KBM-7 (cell line): ENCODE results near the gene CEBPE.

Experiments used
- DNase-seq: peaks from one replicate; pipeline ENCODE4 v3.0.0-alpha.2; 2015
- in situ Hi-C: fragments of 300-500 bp; cut with MboI; formaldehyde crosslinking; loops from 2 replicates; pipeline ENCODE4 v1.14.3; 2020; ENCODE audit warnings: low sequenced_read_pairs, low pct_unique_long_range_greater_than_20kb, mixed read lengths

The CEBPE gene

DNA sequence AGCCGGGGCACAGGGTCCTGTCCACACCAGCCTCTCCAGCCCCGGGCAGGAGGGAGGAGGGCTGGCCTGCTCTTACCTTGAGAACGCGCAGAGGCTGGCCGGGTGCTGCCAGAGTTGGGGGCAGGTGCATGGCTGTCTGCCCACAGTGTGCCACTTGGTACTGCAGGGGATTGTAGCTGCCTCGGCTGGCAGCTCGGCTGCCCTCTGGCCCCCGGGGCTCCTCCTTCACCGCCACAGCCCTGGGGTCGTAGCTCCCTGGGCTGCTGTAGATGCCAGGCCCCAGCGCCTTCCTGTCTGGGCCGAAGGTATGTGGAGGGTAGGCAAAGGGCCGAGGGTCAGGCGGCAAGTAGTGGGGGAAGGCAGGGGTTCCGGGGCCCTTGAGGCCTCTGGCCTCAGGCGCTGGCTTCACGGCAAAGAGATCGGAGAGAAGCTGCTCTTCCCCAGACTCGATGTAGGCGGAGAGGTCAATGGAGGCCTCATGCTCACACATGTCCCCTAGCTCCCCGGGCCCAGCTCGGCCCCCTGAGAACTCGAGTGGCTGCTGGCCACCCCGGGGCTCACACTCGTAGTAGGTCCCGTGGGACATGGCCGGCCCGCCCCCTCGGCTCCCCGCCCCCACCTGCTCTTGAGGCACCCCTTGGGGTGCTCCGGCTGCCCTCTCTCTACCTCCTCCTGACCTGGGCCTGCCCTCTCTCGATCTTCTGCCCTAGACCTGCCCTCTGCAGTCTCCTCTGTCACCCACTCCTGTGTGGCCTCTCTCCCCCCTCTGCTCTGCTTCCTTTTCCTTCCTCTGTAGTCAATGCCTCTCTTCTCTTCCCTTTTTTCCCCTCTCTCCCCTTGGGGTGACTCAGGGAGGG lies at the start of gene CEBPE:
Gene CEBPE, minus strand, starts transcription at position 750 of the 857 bp plus-strand sequence. Its CDS starts 164 bp downstream, at position 586.
- peak; percentile 46 for DNase-seq
- in situ Hi-C loops = no loop called here

DNA sequence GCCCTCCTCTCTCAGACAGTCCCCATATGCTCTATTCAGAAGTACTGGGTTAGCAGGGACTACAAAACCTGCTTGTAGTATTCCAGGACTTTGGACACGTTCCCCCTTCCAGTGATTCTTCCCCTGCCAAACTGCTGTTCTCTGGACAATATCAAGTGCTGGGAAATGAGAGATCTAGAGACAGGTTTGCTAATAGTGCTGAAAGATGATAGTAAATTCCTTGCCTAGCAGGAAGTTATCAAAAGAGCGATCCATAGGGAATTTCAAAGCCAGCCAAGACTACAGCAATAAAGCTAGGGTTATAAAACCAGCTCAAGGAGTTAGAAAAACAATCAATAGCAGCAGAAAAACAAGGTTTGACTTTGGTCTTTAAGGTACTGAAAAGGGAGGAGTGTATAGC lies 49.2 kb upstream of the CEBPE start:
- no peak for DNase-seq
- in situ Hi-C loops = no loop called here

DNA sequence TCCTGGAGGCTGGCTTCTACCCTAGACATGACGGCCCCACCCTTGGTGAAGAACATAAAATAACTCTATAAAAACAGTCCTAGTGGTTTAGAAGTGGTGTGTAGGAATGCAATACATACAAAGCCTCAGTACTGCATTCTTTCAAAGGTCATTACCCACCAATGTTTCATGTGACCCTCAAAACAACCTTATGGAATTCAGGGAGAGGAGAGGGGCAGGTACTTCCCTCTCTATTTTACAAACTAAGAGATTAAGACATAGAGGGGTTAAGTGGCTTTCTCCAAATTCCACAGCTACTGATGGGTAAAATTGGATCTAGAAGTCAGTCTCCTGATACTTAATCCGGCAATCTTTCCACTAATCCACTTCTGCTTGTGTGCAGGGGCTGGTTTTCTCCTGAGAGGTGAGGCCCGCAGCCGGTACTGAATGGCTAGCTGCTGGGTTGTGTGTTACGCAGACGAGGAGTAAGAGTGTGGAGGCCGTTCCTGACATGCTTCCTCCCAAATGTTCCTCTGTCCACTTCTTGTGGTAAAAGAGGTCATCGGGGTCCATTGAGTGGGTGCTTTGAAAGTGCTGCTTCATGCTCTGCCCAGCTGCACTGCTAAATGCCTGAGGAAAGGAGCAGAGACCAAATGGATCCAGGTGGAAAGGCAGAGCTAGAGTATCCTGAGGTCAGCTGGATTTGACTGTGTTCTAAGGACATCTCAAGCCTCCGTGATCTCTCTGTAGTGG lies 48.2 kb upstream of the CEBPE start:
- DNase-seq = no peak
- in situ Hi-C loops = no loop called here

DNA sequence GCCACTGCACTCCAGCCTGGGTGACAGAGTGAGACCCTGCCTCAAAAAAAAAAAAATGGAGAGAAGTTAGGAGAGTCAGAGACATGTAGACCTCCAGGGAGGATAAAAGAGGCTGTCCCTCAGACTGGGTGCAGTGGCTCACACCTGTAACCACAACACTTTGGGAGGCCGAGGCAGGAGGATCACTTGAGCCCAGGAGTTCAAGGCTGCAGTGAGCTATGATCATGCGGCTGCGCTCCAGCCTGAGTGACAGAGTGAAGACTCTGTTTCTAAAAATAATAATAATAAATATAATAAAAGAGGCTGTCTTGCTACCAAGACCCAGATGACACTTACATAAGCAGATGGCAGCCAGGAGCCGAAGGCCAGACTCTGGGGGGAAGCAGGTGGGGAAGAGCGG lies 45.9 kb upstream of the CEBPE start:
- in situ Hi-C loops = no loop called here
- no peak for DNase-seq

DNA sequence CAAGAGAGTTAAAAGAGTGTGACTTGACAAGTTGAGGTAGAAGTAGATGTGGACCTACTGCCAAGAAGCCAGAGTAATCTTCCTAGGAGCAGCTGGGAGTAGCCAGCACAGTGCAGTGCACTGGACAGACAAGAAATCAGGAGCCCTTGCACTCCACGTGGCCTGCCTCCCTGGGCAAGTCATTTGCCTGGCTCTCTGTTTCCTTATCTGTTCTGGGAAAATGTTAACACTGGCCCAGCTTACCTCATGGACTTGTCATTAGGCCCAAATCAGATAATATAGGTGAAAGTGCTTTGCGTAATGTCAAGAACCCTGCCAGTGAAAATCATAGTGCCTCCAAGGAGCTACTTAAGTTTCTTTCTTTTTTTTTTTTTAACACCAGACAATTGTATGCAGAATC lies 45.2 kb upstream of the CEBPE start:
- in situ Hi-C loops = no loop called here
- DNase-seq = no peak

DNA sequence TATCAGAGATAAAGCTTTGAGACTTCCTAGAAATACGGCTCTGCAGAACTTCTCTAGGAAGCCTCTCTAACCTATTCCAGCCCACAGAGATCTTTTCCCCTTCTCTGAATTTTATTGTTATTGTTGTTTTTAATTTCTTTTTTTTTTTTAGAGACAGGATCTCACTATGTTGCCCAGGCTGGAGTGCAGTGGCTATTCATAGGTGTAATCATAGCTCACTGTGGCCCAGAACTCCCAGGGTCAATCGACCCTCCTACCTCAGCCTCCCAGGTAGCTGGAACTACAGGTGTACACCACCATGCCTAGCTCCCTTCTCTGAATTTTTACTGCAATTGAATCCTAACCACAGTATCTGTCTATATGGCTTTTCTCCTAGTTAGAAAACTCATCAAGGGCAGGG lies 44.8 kb upstream of the CEBPE start:
- in situ Hi-C loops = no loop called here
- DNase-seq = no peak

DNA sequence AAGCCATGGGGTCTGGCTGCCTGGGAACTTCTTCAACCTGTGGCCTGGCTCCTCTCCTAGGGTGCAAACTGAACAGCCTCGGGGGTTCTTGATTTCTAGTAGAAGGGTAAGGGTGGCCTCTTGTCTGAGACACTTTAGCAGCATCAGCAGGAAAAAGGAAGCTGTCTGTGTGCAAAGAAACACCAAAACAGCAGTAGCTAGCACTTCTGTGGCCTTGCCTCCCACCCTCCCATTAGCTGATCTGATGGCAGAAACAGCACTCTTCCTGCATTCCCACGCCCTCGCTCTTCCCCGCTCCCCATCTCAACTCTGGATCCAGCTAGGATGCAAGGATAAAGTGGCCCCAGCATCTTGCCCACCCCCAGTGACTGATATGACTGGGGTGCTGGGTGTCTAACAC lies 43.7 kb upstream of the CEBPE start:
- in situ Hi-C loops = no loop called here

DNA sequence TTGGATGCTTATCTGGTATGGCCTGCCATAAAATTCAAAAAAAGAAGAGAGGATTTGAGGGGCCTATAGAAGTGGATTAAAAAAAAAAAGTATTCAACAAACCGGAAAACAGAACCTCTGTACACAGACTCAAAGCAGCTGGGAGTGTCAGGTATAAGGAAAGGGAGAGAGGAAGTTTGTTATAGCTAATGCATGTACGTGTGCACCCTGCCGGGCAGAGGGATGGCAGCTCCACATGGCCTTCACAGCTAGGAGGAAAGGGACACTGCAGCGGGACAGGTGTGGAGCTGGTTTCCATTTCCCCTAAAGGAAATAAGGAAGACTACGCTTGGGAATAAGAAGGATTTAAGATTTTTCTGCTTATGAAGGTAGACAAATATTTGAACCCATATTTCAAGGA lies 43.0 kb upstream of the CEBPE start:
- in situ Hi-C loops = no loop called here
- no peak for DNase-seq

More for the DNA sequence above, 43.7 kb upstream of the CEBPE start:
- DNase-seq = no peak

DNA sequence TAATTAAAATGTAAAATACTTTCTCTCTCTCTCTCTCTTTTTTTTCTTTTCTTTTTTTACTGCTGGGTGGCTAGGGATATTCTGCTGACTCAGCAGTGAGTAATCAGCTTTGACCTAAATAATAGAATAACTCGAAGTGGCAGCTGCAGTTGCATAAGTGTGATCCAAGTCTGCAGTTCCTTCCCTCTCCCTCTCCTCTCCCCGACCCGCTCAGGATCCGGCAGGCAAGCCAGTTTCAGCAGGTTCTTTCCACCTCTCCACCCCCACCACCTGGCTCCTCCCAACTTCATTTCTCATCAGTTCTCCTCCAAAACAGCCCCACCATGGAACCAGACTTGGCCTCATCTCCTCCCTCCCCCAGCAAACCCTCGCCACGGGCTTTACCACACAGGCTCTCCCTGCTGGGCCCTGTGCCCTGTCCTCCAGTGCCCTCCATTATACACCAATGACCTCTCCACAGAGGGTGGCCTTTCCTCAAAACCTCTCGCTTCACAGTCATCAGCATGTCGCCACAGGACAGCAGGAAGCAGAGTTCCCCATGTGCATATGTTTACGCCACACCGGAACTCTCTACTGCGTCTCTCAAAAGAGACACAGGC lies 42.0 kb upstream of the CEBPE start:
- in situ Hi-C loops = no loop called here
- no peak for DNase-seq

DNA sequence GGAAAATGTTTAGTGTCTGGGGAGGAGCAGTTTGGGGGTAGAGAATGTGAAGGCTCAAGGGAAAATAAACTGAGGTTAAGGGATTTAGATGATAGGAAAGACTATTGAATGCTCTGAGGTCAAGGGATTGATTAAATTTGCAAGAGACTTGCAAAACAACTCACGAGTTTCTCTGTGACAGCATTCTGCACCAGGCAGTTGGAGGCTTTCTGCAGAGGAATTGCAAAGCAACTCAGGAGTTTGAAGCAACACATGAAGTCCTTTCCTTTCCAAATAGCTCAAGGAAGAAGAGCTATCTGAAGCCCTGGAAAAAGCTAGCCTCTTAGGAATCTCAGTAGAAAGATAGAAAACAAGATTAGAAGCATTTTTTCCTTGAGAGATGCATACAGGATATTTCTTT lies 40.5 kb upstream of the CEBPE start:
- no peak for DNase-seq
- in situ Hi-C loops = no loop called here

DNA sequence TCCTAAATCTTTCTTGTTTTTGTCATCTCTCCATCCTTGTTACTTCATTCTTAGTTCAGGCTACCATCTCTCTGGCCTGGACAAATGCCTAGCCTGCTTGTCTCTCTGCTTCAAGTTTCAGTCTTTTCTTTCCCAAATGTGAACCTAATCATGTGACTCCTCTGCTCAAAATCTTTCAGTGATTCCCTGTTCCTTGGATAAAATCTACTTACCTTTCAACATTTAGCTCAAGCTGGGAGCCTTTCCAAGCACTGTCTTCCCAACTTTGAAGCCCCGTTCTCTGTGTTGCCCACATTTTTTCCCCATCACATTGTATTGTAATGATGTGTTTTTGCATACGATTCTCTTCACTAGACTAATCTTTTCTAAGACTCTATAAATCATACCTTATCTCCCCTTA lies 39.7 kb upstream of the CEBPE start:
- in situ Hi-C loops = no loop called here
- no peak for DNase-seq

DNA sequence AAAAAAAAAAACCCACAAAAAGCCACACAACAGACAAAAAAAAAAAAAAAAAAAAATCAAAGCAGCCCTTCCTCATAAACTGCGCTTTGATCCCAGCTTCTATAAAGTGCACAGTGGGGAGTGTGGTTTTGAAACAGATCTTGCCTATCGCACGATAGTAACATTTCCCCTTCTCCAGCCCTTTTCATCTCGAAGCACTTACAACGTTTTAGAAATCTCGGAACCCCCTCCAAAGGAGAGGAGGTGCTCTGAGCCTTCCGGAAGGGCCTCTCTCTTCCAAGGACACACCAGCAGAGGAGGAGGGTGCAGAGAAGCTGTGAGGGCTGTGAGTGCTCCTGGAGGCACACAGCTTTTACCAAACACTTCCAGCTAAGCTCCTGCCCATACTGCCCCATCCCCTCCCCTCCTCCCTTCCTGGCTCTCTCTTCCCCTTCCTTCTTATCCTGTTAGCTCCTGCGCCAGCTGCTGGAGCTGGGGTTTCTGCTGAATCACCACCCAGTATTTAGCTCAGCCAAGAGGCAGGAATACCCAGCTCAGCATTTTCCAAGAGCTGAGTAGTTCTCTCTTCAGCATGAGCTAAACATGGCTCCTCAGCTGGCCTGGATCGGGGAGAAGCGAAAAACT lies 36.0 kb upstream of the CEBPE start:
- in situ Hi-C loops = no loop called here
- peak; percentile 32 for DNase-seq

DNA sequence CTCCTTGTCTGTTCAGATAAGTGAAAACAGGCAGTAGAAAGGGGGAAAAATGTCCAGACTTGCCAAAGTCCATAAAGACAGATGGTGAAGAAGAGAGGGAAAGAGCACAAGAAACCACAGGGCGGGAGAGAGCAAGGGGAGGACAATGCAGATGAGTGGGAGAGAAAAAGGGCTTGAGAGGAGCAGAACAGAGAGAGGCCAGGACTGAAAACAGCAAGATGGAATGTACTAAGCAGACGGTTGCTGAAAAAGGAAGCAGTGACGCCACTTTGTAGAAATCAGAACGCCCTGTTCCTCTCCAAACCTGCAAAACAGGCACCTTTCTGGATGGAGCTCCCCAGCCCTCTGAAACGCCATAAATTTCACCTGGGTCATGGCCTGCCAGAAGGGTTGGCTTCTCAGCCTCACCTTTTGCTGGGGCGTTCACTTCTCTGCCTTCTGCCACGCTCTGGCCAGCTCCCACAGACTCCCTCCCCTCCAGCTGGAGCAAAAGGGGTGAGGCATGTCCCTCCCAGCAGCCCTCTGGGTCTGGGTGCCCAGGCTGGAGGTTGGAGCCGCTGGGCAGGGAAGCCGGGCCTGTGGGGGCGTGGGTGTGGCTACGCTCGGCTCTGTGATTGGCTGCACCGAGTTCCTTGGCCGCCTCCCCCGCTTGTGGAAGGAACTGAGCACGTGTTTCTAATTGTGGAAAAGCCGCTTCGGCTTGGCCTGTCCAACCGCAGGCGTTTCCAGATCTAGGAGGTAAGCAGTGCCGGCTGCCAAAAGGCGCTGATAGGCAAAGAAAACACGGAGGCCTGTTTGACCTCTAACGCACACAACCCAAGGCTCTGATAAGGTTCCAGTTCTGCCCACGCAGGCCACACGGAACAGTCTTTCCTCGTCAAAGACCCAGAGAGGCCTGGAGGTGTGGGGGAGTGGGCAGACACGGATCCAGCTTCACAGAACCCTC lies 35.1 kb upstream of the CEBPE start:
- in situ Hi-C loops = no loop called here
- DNase-seq = peak; percentile 45

DNA sequence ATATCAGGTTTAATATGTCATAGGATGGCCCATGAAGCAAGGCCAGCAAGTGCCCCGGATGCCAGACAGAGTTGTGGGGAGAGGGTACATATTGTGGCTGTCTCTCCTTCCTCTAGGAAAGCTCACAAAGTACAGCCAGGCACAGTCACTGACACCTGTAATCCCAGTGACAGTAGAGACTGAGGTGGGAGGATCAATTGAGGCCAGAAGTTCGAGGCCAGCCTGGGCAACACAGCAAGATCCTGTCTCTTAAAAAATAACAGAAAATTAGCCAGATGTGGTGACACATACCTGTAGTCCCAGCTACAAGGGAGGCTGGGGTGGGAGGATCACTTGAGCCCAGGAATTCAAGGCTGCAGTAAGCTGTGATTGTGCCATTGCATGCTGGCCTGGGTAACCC lies 32.3 kb upstream of the CEBPE start:
- in situ Hi-C loops = no loop called here
- DNase-seq = no peak

DNA sequence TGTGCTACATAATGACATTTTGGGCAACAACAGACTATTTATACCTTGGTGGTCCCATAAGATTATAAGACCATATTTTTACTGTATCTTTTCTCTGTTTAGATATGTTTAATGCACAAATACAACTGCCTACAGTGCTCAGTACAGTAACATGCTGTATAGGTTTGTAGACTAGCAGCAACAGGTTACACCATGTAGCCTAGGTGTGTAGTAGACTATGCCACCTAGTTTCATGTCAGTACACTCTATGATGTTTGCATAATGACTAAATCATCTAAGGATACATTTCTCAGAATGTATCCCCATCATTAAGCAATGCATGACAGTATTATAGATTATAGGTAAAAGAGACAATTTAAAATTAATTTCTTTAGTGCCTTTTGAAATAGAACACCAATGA lies 30.7 kb upstream of the CEBPE start:
- in situ Hi-C loops = no loop called here
- no peak for DNase-seq

DNA sequence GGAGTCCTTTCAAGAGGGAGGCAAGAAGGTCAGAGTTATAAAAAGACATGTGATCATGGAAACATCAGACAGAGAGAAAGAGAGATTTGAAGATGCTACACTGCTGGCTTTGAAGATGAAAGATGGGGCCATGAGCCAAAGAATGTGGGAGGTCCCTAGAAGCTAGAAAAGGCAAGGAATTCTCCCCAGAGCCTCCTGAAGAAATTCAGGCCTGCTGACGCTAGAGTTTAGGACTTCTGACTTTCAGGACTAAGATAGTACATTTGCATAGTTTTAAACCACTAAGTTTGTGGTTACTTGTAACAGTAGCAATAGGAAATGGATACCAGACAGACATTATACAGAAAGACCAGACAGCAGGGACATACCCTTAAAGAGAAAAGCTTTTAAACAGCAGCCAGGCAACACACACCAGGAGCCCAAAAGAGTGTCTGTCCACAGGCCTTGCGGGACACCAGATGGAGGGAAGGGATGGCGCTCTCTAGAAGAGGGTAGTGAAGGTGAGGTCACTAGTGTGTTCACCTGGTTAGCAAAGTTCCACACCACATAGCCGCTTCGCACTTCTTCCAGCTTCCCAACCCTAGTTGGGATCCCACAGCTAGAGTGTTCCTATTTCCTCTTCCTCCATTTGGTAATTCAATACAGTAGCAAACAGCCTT lies 29.7 kb upstream of the CEBPE start:
- no peak for DNase-seq
- in situ Hi-C loops = no loop called here

DNA sequence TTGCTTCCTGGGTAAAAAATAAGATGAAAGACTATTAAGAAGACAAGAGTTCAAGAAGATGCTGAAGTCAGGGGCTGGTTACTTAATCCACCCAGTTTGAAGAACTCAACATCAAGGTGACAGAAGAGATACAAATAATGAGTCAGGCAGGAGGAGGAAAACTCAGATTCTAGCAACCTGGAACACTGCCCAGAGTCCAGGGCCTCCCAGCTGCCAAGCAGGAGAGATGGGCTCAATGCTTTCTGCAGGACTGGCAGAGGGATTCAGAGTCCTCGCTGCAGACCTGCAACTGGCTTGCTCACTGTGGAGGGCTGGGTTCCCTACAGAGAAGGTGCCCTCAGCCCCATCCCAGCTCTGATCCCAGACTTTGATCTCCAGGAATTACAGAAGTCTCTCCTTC lies 28.6 kb upstream of the CEBPE start:
- in situ Hi-C loops = no loop called here
- no peak for DNase-seq

DNA sequence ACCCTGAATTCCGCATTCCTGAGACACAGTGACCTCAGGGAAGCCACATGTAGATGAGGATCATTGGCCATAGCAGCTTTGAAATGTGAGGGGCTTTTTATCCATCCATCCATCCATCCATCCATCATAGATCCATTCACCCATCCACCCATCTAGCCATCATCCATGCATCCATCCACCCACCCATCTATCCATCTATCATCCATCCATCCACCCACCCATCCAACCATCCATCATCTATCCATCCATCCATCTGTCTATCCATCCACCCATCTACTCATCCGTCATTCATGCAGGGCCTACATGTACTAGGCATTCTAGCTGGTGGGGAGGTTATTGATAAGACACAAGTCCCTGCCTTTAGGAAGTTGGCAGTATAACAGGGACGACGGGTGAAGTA lies 27.9 kb upstream of the CEBPE start:
- no peak for DNase-seq
- in situ Hi-C loops = no loop called here
